Stimulated activated CD8-positive, alpha-beta memory T cell treated with anti-CD3 and anti-CD28 coated beads, Interleukin-7, amount 100 ng/mL, for 48 hours (primary cell): ENCODE results near the gene NPDC1.

ENCODE experiments used
- DNase-seq, 2 donors: peaks; one replicate each; pipeline ENCODE4 v3.0.0-alpha.2; 2020; ENCODE audit warnings: low read depth in 1 of 2; ENCODE audit errors: extremely low read depth in 1 of 2

NPDC1 gene

DNA sequence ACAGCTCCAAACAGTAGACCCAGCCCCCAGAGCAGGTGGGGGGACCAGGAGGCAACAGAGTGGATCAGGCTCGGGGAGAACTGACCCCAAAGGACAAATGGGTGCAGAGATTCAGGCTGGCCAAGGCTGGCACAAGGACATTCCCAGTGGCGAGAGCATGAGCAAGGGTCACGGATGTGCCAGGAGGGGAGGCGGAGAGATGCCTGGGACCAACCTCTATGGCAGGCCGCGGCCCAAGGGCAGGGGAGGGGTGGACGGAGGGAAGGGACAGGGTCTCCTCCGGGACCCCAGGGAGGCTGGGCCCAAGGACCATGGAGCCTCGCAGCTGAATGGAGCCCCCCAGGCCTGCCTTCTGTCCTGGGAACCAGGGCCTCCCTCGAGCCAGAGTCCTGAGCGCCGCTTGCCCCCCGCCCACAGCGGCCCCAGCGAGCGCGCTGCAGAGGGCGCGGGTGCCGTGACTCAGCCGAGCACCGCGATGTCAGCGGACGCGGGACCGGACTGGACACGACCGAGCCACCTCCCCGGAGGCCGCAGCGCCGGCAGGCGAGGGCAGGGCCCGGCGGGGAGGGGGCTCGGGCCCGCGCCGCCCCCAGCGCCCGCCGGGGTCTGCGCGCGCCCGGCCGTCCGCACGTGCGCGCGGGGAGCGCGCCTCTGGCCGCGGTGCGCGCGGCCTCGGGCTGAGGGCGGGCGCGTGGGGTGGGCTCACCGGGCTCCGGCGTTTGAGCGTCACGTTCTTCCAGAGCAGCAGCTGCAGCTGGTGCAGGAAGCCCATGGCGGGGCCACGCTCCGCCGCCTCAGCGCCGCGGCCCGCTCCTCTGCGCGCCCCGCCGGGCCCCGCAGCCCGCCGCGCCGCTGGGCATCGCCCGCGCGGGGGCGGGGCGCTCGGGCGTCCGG, 18.4 kb downstream of the NPDC1 start, which contains the start of gene ABCA2:
Gene ABCA2 (minus strand): TSS at position 869 of the 894 bp plus-strand sequence. CDS start 97 bp downstream, at position 772.
- no peak for DNase-seq

- DNase-seq = no peak
Measured at GRCh38 chr9:137026828-137027227, 19.1 kb downstream of the NPDC1 start.

DNA sequence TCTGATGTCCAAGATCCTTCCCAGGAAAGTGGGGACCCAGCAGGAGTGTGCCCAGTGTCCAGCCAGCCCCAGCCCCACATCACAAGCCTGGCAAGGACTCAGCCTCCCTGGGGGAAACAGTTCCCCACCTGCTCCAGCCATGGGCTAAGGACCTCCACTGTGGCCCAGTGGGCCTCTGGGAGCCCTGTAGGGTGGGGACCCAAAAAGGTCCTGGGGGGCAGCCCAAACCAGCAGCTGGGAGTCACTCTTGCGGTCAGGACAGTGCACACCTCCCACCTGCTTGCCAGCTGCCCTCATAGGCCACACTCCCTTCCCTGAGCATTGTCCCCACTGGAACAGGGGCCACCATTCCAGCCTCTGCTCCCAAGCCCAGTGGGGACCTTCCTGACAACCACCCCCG, 19.6 kb downstream of the NPDC1 start:
- no peak for DNase-seq

GRCh38 chr9:137025517-137025966, 20.4 kb downstream of the NPDC1 start:
- no peak for DNase-seq

- DNase-seq = no peak
Measured at GRCh38 chr9:137023583-137023991, 22.4 kb downstream of the NPDC1 start.

GRCh38 chr9:137023157-137023556, 22.8 kb downstream of the NPDC1 start:
- no peak for DNase-seq

- no peak for DNase-seq
Measured at GRCh38 chr9:137022662-137023008, 23.3 kb downstream of the NPDC1 start.

- peak in 1 of 2 donors; percentile 86 for DNase-seq
Measured at GRCh38 chr9:137021979-137022661, 23.9 kb downstream of the NPDC1 start.

GRCh38 chr9:137021568-137021978, 24.4 kb downstream of the NPDC1 start:
- no peak for DNase-seq

GRCh38 chr9:137020771-137021567, 25.0 kb downstream of the NPDC1 start:
- DNase-seq = no peak

- DNase-seq = no peak
Measured at GRCh38 chr9:137019891-137020683, 25.9 kb downstream of the NPDC1 start.

DNA sequence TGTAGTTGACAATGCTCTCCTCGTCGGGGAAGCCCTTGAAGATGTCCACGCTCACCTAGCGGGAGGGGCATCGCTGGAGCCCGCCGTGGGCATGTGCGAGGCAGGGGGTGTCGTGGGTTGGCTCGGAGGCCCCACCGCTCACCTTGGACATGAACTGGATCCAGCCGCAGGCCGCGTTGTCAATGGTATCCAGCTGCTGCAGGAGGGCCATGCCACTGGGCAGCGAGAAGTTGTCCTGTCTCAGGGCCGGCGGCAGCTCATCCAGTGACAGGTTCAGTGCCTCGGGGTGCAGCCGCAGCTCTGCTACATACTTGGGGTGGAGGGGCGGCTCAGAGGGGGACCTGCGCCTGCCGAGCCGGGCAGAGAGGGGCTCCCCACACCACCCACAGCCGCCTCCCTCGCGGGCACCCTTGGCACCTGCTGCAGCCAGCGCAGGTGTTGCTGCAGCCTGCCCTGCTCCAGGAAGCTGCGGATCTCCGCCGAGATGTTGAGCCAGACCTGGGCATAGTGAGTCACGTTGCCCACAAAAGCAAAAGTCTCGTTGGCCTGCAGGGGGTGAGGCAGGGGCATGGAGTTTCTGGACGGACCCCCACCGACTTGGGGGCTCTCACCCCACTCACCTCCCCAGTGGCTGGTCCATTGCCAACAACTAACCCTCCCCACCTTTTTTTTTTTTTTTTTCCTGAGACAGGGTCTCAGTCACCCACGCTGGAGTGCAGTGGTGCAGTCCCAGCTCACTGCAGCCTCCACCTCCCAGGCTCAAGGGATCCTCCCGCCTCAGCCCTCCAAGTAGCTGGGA, 27.0 kb downstream of the NPDC1 start:
- DNase-seq = no peak

DNA sequence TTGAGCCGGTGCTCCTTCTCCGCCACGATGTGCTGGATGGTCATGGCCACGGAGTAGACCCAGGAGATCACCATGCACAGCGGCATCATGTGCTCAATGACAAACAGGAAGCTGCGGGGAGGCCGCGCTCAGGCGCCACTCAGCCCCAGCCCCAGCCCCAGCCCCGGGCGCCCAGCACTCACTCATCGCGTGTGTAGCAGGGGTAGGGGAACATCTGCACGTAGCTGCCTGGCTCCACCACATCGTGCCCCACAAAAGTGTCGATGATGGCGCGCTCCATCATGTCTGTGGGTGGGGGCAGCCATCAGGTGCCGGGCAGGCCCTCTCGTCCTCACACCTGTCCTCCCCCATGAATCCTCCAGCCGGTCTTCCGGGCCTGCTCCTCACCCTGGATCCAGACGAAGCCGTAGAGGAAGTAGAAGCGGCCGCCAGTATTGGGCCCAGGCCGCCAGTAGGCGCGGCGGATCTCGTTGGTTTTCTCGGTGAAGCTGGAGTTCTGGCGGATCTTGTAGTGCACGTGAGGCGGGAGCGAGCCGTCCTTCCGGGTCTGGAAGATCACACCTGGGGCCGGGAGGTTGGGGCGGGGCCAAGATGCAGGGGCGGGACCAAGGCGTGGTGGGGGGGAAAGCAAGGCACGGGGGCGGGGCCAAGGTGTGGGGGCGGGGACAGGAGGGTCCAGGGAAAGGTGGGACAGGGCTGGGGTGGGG, 28.0 kb downstream of the NPDC1 start:
- DNase-seq = no peak

DNA sequence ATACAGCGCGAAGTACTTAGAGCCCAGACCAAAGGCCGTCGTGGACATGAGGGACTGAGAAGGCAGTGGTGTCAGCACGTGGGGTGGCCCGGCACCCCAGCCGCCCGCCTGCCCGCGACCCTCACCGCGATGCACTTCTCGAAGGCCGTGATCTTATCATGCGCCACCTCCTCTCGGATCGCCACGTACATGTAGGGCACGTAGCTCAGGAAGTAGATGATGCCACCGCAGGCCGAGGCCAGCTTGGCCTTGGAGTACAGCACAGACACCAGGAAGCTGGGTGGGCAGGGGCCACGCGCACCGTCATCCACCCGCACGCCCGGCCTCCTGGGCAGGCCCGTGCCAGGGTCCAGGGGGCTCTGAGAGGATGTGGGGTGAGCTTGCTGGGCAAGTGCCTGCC, 28.9 kb downstream of the NPDC1 start:
- DNase-seq = no peak

DNA sequence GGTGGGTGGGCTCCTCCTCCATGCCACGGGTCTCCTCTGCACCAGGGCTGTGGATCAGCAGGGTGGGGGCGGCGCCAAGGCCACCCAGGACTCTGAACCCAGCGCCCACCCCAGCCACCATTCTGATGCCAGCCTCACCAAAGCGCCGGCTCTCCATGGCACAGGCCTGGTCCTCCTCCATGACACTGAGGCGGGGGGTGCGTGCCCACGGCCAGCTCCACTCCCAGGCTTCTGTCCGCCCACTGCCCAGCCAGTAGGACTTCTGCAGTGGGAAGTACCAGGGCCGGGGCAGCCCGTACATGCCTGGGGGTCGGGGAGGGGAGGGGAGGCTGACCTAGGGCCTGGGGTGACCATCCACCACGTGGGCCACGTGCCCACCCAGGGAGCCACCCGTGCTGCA, 29.5 kb downstream of the NPDC1 start:
- no peak for DNase-seq

DNA sequence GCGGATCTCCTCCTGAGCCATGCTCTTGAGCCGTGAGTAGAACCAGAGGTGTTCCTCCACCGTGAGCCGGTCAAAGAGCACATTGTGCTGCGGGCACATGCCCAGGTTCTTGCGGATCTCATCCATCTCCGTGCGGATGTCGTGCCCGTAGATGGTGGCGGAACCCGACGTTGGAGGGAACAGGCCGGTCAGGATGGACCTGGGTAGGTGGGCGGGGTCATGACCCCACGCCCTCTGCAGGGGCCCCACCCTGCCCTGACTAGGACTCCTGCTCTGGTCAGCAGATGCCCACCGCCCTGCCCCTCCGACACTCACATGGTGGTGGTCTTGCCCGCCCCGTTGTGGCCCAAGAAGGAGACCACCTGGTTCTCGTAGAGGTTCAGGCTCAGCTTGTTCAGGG, 30.0 kb downstream of the NPDC1 start:
- no peak for DNase-seq

- DNase-seq = no peak
Measured at GRCh38 chr9:137015540-137015930, 30.4 kb downstream of the NPDC1 start.

DNA sequence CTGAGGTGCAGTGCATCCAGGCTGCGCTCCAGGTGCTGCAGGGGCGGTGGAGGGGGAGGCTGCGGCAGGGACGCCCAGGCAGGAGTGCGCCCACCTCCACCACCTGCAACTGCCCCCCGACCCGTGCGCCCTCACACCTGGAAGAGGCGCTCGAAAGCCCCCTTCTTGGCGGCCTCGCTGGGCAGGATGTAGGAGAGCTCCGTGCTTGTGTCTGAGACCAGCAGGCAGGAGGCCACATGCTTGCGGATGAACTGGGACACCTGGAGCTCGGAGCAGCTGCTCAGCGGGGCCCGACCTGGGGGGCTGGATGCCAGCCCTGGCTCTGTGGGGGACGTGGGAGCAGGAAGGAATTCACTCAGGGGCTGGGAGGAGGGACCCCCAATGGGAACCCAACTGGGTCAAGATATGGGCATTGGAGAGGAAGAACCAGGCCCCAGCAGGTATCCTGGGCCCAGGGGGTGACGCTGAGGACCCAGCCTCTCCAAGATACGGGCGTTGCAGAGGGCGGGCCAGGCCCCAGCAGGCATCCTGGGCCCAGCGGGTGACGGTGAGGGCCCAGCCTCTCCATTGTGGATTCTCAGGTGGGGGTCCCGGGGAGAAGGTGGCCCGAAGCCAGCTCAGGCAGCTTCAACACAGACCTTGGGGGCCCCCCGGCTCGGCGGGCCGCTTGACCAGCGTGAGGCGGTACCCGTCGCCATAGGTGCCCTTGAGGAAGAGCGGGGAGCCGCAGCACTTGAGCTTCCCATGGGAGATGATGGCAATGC, 31.0 kb downstream of the NPDC1 start:
- no peak for DNase-seq
